ENCODE measurements around the gene SGPP2.

SGPP2 gene

DNA sequence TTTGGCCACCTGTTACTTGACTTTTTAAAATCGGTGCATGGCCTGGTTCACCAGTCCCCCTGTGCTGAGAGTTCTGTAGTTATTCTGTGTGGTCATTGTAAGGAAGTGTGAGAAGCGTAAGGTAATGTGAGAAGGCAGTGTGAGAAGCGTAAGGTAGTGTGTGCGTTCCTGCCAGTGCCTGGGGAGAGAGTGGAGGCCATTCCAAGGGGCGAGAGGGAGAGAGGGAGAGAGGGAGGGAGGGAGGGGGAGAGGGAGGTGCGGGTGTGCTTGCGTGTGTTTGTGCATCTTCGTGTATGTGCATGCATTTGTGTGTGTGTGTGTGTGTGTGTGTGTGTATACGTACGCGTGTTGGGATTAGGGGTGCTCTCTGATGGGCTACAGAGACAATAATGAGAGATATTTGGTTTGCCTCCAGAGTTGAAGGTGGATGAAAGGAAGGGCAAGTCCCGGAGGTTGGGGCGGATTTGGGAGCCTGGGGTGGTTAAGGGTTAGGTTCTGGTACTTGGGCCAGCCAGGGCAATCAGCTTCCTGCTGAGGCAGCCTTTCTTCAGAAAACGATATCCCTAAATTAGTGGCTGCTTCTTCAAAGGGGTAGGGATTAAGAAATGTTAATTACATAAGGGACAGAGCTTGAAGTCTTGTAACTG, 53.7 kb downstream of the SGPP2 start:
- no peak for DNase-seq

DNA sequence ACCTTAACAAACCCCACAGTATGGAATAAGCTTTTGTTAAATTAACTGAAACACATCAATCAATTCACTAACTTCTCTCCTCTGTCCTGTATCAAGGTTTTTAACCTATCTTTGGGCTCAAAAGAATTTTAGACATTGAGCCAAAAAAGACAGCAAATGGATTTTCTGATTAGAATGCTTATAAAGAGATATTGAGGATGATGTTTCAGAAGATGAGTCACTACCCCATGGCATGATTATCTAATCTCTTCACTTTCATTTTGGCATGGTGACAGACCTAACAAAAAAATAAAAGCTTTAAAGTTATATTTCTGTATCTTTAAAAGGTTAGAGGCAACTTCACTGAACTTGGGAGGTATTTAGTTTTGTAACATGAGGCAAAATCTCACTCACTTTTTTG, 55.5 kb downstream of the SGPP2 start:
- DNase-seq, result no peak

DNA sequence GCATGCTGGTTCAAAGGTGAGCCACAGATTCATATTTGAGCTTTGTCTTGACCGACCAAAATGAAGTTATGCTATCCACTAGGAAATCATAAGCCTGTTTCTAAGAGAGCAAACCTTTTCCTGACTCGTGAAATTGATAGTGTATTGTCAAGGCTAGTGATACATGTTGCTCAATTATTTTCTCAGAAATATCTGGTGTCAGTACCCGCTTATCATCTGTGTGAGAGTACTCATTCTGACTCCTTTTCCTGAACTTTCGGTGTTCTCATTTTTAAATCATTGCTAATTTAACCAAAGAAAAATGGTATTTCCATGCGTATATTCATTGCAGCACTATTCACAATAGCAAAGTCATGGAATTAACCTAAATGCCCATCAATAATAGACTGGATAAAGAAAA, 56.2 kb downstream of the SGPP2 start:
- DNase-seq, result no peak

DNA sequence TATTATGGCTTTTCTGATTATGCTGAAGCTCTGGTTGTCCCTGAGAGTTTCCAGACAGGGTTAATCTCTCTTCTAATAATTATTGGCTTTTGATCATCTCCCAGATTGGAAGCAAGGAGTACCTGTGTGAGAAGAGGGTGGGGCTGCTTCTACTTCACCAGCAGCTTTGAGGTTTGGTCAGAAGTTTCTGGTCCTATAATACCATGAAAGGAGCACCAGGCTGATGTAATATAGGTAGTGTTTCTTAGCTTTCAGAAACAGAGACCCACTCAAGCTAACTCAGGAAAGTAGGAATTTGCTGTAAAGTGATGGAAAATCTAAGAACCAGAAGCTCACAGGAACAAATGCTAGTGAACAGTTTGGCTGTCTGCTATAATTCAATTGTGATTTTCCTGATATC, 57.6 kb downstream of the SGPP2 start:
- no peak for DNase-seq

DNA sequence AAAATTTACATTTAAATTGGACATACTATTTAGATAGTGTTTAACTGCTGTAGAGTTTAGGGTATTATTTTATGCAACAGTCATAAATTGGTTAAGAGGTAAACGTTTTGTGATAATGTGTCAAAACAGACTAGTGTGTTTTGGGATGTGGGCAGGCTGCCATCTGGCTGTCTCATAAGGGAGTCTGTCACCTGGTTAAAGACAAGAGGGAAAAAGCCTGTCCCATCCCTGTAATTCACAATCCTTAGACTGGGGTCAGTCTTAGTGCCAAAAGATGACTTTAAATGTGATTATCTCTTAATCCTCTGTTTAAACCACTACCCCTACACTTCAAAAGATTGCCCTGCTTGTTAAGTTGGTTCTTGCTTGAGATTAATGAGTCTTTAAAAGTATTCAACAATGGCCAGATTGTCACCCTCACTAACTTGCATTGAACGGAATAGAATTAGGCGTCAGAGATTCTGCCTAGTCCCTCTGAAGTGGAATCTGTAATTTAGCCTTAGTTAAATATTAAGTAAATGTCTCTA, 59.2 kb downstream of the SGPP2 start:
- DNase-seq, result no peak

DNA sequence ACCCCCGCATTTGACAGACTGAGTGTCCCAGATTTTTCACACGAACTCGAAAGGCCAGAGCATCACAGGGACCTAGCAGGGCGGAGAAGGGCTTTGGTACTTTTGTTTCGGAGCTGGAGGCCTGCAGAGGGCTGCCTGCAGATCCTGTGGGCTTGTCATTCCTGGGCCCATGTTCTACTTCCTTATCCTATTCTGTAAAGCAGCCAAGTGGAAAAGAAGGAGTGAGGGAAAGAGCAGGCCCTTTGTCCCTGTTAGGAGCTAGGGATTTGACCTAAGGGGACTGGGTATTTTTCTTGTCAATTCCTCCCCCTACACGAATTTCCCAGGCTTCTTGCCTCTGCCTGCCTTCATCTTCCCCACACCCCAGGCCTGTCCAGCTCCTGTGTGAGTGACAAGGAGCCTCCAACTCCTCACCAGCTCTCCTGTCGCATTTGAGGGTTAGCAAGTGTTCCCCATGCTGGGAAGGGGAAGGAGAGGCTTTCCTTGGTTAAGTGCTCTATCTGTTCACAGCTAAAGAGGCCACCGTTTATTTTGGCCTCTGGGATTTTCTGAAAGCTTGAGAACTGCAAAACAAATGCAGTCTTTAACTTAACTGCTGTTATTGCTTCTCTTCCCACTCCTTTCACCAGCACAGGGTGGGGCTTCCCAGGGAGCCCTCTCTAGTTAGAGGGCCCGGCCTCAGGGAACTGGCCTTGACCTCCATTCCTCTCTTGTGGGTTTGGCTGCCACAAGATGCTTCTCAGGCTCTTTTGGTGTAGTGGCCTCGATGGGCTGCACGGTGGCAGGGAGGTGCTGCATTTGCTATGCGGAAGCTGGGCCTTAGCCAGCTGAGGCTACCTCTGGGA, 61.2 kb downstream of the SGPP2 start:
- DNase-seq, result no peak

DNA sequence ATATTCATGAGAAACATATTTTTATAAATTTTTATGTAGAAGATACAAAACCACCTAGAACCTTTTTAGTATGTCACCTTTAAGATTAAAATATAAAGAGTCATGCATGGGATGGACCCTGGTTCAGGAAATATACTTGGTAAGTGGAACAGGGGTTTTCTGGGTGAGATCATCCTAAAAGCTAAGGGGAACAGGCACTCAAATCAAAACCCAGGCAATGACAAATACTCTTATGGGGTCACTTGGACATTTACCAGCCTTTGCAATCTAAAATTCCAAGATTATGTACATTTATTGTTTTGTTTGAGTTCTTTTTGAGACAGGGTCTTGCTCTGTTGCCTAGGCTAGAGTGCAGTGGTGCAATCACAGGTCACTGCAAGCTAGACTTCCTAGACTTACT, 65.8 kb downstream of the SGPP2 start:
- no peak for DNase-seq

DNA sequence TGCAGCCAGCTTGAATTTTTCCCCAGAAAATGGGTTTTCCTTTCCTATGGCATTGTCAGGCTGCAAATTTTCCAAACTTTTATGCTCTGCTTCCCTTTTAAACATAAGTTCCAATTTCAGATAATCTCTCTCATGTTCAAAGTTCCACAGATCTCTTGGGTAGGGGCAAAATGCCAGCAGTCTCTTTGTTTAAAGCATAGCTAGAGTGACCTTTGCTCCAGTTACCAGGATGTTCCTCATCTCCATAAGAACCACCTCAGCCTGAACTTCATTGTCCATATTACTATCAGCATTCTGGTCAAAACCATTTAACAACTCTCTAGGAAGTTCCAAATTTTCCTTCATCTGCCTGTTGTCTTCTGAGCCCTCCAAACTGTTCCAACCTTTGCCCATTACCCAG, 68.3 kb downstream of the SGPP2 start:
- no peak for DNase-seq

DNA sequence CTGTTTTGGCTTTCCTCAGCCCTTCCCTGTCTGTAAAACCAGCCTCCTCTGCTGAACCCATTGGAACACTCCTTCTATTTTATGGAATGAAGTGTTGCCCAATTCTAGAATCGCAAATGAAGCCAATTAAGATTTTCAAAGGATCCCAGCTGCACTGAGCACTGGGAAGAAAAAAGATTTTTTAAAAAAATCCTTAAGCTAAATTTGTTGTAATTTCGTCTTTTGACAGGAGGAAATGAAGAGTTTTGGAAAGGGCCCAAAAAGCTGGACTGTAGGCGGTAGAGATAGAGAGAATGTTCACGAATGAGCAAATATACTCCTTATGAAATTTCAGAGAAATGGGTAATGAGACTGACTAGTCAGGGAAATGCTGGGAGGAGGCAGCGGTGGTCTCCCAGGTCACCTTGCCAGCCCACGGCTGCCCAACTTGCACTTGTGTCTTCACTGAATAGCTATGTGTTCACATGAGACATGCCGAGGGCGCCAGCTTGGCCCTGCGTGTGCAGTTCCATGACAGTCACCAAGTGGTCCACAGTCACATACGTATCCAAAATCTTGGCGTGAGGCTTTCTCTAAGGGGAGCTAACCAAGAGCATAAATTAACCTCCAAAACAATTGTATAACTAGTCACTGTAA, 69.9 kb downstream of the SGPP2 start:
- DNase-seq, result no peak

DNA sequence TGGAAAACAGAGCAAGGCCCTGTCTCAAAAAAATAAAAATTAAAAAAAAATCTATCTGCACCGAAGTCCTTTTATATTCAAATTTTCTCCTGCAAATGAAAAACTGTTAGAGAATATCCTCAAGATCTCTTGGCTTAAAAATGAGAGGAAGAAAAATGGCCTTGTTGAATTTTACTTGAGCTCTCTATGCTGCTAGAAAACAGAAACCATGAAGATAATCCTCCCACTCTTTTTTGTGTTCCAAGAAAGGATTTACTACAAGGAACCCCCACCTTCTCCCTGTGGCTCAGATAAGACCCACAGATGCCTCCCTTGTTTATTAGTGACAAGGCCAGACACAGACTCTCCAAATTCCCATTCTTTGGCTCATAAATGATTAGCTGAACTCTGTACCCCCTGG, 71.0 kb downstream of the SGPP2 start:
- DNase-seq, result no peak

DNA sequence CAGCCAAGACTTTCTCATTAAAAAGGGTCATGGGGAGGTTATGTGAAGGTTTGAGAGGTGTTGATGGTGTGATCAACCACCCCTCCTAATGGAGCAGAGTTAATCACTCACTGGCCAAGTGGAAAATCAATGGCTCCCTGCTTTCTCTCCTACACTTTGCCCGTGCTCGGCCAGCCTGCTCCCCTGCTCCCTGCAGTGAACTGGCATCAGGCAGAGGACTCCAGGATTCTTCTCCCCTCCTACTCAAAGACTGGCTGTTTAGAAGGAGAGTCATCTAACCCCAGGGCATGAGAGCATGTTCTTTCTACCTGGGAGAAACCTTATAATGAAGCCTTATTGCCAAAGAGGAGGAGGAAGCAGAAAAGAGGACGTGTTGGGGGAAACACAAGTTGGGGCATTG, 74.9 kb downstream of the SGPP2 start:
- no peak for DNase-seq

DNA sequence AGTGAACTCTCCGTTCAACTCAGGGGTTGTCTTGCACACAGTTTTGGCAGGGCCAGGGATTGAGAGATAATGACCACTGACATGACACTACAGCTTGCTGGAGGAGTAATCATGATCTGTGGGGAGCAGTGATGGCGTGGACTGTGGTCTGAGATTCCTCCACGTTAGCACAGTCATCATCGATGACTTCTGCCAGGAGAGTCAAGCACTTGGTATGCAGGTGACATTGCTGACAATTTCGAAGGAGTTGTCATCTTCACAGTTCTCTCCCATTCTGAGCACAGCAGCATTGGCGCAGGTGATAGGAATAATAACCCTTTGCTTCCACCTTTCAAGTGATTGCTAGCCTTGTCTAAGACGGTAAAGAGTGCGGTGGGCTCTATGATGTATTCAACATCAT, 79.8 kb downstream of the SGPP2 start:
- DNase-seq, result no peak

DNA sequence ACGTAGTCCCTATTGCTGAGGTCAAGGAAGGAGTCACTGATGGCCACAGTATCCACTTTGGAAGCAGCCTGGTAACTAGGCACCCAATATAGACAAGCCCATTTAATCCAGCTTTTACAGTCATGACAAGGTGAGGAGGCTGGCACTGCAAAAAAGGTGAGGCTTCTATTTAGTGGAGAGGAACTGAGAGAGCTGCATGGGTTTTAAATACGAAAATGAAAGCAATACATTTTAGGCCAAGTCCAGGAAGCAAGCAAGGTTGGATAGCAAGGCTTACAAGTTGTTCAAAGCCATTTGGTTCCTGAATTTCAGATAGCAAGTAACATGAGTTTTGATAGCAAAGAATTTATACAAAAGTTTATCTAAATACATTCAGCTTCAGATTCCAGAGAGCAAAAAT, 80.4 kb downstream of the SGPP2 start:
- no peak for DNase-seq

DNA sequence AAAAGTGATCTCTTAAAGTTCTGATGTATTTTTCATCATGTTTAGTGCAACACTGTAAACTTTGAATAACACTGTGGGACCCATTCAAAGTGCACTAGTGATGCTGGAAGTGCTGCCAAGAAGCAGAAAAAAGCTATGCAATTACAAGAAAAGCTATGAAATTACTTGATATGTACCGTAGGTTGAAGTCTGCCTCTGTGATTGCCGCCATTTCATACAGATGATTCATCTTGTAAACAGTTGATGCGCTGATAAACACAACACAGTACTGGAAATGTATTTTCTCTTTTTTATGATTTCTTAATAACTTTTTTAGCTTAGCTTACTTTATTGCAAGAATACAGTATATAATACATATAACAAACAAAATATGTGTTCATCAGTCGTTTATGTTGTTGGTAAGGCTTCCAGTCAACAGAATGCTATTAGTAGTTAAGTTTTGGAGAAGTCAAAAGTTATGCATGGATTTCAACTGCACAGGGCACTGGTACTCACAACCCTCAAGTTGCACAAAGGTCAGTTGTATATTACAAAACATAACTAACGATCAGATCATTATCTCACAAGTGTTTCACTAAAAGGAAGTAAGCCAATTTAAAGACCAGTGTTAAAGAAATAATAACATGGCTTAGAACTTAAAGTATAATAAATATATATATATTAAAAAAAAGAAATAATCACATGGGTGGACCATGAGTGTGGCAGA, 82.0 kb downstream of the SGPP2 start:
- no peak for DNase-seq

DNA sequence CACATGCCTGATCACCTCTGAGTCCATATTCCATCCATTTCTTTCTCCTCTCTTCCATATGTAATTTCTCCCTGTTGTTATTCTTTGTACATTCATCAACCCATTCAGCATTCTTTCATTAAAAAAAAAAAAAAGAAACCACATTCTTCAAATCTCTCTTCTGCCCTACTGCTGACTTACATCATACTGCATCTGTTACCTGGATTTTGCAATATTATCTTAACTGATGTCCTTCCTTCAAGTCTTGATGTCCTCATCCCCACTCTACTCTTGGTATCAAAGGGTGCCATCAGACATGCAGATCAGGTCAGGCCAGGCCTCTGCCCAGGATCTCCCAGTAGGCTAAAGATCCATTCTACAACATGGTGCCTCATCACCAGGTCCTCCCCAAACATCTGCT, 90.6 kb downstream of the SGPP2 start:
- DNase-seq, result no peak

DNA sequence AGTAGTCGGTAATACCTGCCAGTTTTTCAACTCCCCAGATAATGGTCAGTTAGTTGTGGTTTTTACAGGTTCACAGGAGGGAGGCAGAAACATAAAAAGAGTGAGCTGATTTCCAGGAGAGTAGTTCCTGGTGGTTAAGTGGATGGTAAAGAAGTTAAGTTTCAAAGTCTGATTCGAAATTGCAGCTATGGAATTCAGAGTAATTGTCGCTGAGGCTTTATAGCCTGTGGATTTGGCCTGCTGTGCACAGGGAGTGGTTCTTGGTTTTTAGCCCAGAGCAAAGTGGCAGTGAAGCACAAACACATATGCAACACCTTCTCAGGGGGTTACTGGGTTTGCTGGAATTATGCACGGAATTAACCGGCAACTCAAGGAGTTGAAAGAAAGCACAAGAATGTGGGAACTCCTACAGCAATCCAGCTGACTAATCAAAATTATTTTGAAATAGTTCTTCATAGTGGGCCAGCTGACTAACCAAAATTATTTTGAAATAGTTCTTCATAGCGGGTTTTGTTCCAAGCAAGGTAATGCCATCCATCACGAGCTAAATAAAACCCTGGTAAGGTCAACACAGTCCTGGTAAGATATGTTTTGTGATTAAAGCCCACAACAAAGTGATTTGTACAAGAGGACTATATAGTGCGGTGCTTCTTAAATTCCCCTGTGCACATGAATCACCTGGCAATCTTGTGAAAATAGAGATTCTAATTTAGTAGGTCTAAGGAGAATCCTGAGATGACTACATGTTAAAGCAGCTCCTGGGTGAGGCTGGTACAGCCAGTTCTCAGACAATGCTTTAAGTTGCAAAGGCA, 94.4 kb downstream of the SGPP2 start:
- no peak for DNase-seq

DNA sequence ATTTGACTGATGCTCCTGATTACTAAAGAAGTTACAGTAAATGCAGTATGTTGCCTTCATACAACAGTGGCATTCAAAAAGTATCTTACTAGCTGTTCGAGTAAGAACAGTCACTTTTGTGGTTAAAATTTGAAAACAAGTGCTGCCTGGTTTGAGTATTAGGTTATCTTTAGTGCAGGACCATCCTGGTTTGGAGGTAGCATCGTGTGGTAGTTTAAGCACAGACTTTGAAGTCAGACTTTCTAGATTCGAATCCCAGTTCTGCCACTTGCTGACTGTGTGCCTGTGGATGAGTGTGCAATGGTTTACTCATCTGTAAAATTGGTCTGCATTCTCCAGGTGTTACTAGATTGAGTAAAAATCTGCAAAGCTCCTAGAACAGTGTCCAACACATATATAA, 96.8 kb downstream of the SGPP2 start:
- DNase-seq, result no peak

DNA sequence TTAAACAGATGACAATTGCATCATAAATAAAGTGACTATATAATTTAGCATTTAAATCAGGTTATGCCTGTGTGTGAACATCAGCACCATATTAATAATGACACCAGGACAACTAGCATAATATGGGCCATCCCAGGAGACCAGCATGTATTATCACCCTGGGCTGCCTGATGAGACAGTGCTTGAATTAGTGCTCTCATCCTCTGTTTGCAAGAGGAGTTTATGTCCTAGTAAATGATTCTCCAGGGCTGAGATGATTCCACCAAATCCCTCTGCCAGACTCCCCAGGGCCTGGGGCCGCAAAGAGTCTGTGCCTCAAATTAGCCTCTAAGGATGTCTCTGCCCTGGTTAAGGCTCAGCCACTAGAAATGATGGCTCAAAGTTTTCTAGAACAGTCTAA, 97.7 kb downstream of the SGPP2 start:
- no peak for DNase-seq

DNA sequence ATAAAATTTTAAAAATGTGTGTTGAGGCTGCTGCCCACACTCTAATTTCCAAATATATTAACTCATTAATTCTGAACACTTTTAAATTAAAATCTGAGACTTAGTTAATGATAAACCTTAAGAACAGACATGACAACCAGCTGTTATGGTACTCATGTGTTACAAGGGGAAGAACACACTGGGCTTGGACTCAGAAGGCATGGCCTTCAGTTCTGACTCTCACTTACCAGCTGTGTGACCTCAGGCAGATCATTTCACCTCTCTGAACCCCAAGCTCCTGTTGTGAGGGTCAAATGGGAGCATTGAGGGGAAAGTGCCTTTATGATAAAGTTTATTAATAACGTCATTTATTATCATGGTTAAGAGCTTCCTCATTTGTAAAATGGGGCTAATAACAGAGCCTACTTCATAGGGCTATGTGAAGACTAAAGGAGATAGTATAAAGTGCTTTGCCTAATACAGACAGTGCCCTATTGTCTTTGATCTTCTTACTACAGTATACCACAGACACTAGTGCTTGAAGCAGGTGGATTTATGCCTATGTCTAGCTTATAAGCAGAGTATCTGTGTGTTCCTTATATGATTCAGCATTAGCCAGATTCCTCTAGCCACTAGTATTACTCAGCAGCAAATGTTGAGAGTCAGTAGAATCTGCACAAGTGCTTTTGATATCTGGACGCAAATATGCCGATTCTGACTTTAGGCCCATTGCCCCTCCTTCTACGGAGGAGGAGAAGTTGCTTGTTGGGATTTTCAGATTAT, 99.6 kb downstream of the SGPP2 start:
- no peak for DNase-seq

DNA sequence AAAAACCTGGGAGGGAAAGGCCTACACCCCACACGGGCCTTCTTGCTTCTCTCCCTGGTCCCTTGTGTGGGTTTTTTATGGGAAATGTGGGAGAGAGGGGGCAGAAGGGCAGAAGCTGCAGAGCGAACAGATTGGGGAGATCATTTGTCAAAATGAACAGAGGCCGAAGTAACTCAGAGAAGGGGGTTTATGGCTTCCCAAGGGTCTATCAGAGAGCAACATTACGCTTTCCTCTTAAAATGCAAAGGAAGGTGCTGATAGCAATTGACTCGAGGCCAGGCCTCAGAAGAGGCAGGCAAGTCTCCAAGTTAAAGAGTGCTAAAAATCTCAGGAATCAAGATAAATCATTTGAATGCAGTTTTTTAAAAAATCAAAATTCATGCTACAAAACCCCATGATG, 101.5 kb downstream of the SGPP2 start:
- no peak for DNase-seq

DNA sequence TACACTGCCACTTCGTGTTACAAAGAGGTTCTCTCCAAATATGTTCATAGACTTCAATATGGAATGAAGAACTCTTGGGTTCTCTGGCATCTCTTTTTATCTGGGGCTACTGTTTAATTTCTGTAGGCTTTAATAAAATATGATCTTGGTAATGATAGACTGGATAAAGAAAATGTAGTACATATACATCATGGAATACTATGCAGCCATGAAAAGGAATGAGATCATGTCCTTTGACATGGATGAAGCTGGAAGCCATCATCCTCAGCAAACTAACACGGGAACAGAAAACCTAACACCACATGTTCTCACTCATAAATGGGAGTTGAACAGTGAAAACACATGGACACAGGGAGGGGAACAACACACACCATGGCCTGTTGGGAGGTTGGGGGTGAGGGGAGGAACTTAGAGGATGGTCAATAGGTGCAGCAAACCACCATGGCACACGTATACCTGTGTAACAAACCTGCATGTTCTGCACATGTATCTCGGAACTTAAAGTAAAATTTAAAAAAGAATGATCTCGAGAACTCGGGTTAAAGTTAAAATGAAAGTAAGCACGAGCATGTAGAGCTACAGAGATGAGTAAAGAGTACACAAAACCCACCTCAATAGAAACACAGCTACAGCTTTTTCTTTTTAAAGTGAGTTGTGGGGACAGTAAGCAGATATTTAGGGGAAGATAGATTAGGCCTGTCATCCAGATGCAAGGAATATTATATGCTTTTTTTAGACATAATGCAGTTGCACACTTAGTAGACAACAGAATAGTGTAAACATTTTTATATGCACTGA, 102.3 kb downstream of the SGPP2 start:
- DNase-seq, result no peak
